ENCODE results near the gene ANKS1B. TPM values are rescaled to one million over a fixed set of nuclear protein-coding genes. Genes with fewer than 3 reads are reported as not detected.
A peak's percentile ranks its signal among the peaks of the same experiment; 100 is the strongest.

ANKS1B gene
- total RNA-seq, 1 experiment from 2014 or later, result 5.8 TPM

- H3K4me3 Mint-ChIP-seq, result no peak overlapping the region
- ChIA-PET CTCF (interaction anchor here (0.6 to 2.5 kb wide), 2 partner anchors 8 to 185 kb away, joined by 3 to 8 read pairs; no protein-coding TSS in a partner anchor), POLR2A (interaction anchor here (0.6 kb wide), 1 partner anchor 103 kb away, joined by 3 read pairs; no protein-coding TSS in a partner anchor)
- H3K4me1 Mint-ChIP-seq, result peaks cover 7% of the 10 kb centered on the region
- ATAC-seq (no peak), DNase-seq (ENCODE audit: low spot score) (no peak)
- no peaks in the 10 kb centered on the region for H3K9me3 Mint-ChIP-seq
- H3K36me3 Mint-ChIP-seq, result no peaks in the 10 kb centered on the region
- H3K27ac Mint-ChIP-seq, result no peak overlapping the region
- H3K27me3 Mint-ChIP-seq (ENCODE audit: low read depth), result peaks cover 10% of the 10 kb centered on the region
- TF ChIP-seq ZNF423 (CRISPR knock-in tag; IDR thresholded peaks at IDR 0.05) (no peak), FOXJ3 (CRISPR knock-in tag; IDR thresholded peaks at IDR 0.05; ENCODE audit: borderline replicate concordance) (no peak), JAZF1 (CRISPR knock-in tag; IDR thresholded peaks at IDR 0.05) (no peak)
These were observed 1233.1 kb downstream of the ANKS1B start for GRCh38 chr12:98751580-98752115.

- no peak overlapping the region for H3K27ac Mint-ChIP-seq
- DNase-seq (ENCODE audit: low spot score) (no peak), ATAC-seq (peak; percentile 43)
- peaks cover 12% of the 10 kb centered on the region for H3K4me1 Mint-ChIP-seq
- H3K27me3 Mint-ChIP-seq (ENCODE audit: low read depth), result peaks cover 21% of the 10 kb centered on the region
- POLR2A ChIA-PET, result no interaction called here
- H3K9me3 Mint-ChIP-seq, result no peaks in the 10 kb centered on the region
- CTCF ChIA-PET, result interaction anchor here (1.5 kb wide), 1 partner anchor 9 kb away, joined by 3 read pairs; no protein-coding TSS in a partner anchor
- no peaks in the 10 kb centered on the region for H3K36me3 Mint-ChIP-seq
- TF ChIP-seq ESRRA (CRISPR knock-in tag; IDR thresholded peaks at IDR 0.05; ENCODE audit: borderline replicate concordance) (no peak), ZBTB21 (CRISPR knock-in tag; IDR thresholded peaks at IDR 0.05; ENCODE audit: borderline replicate concordance) (no peak), MAX (CRISPR knock-in tag; IDR thresholded peaks at IDR 0.05) (no peak), NFYB (CRISPR knock-in tag; conservative IDR thresholded peaks at IDR 0.05; ENCODE audit: low read depth) (no peak), HMGA2 (CRISPR knock-in tag; IDR thresholded peaks at IDR 0.05) (no peak), ATF6 (CRISPR knock-in tag; IDR thresholded peaks at IDR 0.05) (no peak), E2F4 (CRISPR knock-in tag; IDR thresholded peaks at IDR 0.05; ENCODE audit: borderline replicate concordance, low read depth) (no peak), KAT7 (CRISPR knock-in tag; IDR thresholded peaks at IDR 0.05; ENCODE audit: borderline replicate concordance) (no peak), ZSCAN18 (CRISPR knock-in tag; IDR thresholded peaks at IDR 0.05) (no peak), GABPB1 (CRISPR knock-in tag; IDR thresholded peaks at IDR 0.05) (no peak), ZNF232 (CRISPR knock-in tag; IDR thresholded peaks at IDR 0.05) (no peak), SMAD4 (CRISPR knock-in tag; IDR thresholded peaks at IDR 0.05) (no peak), ZNF138 (CRISPR knock-in tag; conservative IDR thresholded peaks at IDR 0.05) (no peak)
- H3K4me3 Mint-ChIP-seq, result no peak overlapping the region
These were observed 1234.2 kb downstream of the ANKS1B start for GRCh38 chr12:98750511-98750910.

- H3K27me3 Mint-ChIP-seq (ENCODE audit: low read depth), result peaks cover 26% of the 10 kb centered on the region
- H3K27ac Mint-ChIP-seq, result no peak overlapping the region
- no peak overlapping the region for H3K4me3 Mint-ChIP-seq
- H3K9me3 Mint-ChIP-seq, result no peaks in the 10 kb centered on the region
- ChIA-PET POLR2A (interaction anchor here (0.7 kb wide), 1 partner anchor 80 kb away, joined by 3 read pairs; no protein-coding TSS in a partner anchor), CTCF (interaction anchor here (0.7 kb wide), 1 partner anchor 191 kb away, joined by 3 read pairs; no protein-coding TSS in a partner anchor)
- ATAC-seq (no peak), DNase-seq (ENCODE audit: low spot score) (no peak)
- H3K4me1 Mint-ChIP-seq, result peaks cover 12% of the 10 kb centered on the region
- H3K36me3 Mint-ChIP-seq, result no peaks in the 10 kb centered on the region
- no peak for TF ChIP-seq GTF2I (CRISPR knock-in tag; conservative IDR thresholded peaks at IDR 0.05)
- no peak for TF ChIP-seq GRHL2 (CRISPR knock-in tag; IDR thresholded peaks at IDR 0.05; ENCODE audit: insufficient replicate concordance, severe bottlenecking)
- TF ChIP-seq ERG (CRISPR knock-in tag; IDR thresholded peaks at IDR 0.05), result no peak
- TF ChIP-seq NFE2L1 (CRISPR knock-in tag; IDR thresholded peaks at IDR 0.05), result no peak
- TF ChIP-seq CTCF (IDR thresholded peaks at IDR 0.05), result no peak
- no peak for TF ChIP-seq ZNF219 (CRISPR knock-in tag; IDR thresholded peaks at IDR 0.05; ENCODE audit: borderline replicate concordance)
These were observed 1236.3 kb downstream of the ANKS1B start for GRCh38 chr12:98748463-98748862.
